Measurements from ENCODE around the gene ADGRF3.

DNA sequence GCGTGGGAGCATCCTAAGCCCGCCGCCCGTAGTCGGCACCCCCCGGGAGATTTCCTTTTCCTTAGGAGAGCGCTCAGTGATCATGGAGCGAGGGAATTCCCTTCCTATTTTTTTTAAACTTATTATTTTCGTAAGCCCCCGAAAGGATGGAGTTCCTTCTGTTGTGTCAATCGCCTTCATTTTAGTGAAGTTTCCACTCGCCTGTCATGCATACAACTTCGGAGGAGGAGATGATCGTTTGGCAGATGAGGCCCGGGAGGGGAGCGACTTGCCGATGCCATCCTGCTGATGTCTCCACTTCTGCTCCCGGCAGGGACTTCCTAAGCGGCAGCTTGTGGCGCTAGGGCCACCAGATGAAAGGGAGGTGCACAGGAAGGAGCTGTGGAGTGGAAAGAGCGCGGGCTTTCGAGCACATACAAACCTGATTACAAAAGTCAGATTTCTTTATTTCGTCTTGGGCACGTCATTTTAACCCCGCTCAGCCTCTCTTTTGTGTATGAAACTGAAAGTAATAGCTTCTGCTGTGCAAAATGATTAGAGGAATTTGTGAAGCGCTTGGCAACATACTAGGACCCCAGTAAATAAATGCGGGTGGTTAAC is at the start of gene ADGRF3:
- TF ChIP-seq, protein P1, sequence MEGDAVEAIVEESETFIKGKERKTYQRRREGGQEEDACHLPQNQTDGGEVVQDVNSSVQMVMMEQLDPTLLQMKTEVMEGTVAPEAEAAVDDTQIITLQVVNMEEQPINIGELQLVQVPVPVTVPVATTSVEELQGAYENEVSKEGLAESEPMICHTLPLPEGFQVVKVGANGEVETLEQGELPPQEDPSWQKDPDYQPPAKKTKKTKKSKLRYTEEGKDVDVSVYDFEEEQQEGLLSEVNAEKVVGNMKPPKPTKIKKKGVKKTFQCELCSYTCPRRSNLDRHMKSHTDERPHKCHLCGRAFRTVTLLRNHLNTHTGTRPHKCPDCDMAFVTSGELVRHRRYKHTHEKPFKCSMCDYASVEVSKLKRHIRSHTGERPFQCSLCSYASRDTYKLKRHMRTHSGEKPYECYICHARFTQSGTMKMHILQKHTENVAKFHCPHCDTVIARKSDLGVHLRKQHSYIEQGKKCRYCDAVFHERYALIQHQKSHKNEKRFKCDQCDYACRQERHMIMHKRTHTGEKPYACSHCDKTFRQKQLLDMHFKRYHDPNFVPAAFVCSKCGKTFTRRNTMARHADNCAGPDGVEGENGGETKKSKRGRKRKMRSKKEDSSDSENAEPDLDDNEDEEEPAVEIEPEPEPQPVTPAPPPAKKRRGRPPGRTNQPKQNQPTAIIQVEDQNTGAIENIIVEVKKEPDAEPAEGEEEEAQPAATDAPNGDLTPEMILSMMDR (conservative IDR thresholded peaks at IDR 0.05) = no peak
- TF ChIP-seq ZFX (IDR thresholded peaks at IDR 0.05) = no peak

All from C4-2B (cell line).